Subcutaneous abdominal adipose tissue (tissue), 5 donors: Measurements from ENCODE around the gene TC2N.

Experiments
- H3K27ac ChIP-seq: one replicate; pipeline ENCODE4 v1.7.0; 2013; ENCODE audit warnings: low read depth, mild to moderate bottlenecking, inconsistent platforms, low read length, moderate library complexity
- H3K27me3 ChIP-seq, 5 donors: one replicate each; pipeline ENCODE4 v1.7.0; 2013; ENCODE audit warnings: low read length in 5 of 5, inconsistent platforms in 1 of 5; ENCODE audit not compliant: control insufficient read depth in 5 of 5, insufficient read depth in 4 of 5
- H3K36me3 ChIP-seq, 5 donors: one replicate each; pipeline ENCODE4 v1.7.0; 2013; ENCODE audit warnings: low read length in 5 of 5; ENCODE audit not compliant: control insufficient read depth in 5 of 5, insufficient read depth in 5 of 5
- H3K4me1 ChIP-seq, 5 donors: one replicate each; pipeline ENCODE4 v1.7.0; 2013; ENCODE audit warnings: low read length in 5 of 5, mild to moderate bottlenecking in 3 of 5, moderate library complexity in 1 of 5; ENCODE audit not compliant: control insufficient read depth in 5 of 5, insufficient read depth in 5 of 5
- H3K4me3 ChIP-seq, 5 donors: one replicate each; pipeline ENCODE4 v1.7.0; 2013; ENCODE audit warnings: low read length in 5 of 5, low read depth in 1 of 5
- H3K9ac ChIP-seq, 5 donors: one replicate each; pipeline ENCODE4 v1.7.0; 2013; ENCODE audit warnings: low read length in 5 of 5, mild to moderate bottlenecking in 4 of 5, moderate library complexity in 3 of 5
- H3K9me3 ChIP-seq, 5 donors: one replicate each; pipeline ENCODE4 v1.7.0; 2013; ENCODE audit warnings: low read length in 5 of 5; ENCODE audit not compliant: control insufficient read depth in 5 of 5
- donor health status: healthy.
- donor health status: healthy.
- donor health status: healthy.
- donor health status: healthy.
- donor health status: healthy.

TC2N gene

GRCh38 chr14:91786188-91786587 lies 81.1 kb downstream of the TC2N start:
- H3K9ac ChIP-seq, result no peak overlapping the region
- no peaks in the 10 kb centered on the region for H3K36me3 ChIP-seq
- no peaks in the 10 kb centered on the region for H3K9me3 ChIP-seq
- H3K4me1 ChIP-seq, result no peaks in the 10 kb centered on the region
- H3K27ac ChIP-seq, result no peak overlapping the region
- no peak overlapping the region for H3K4me3 ChIP-seq
- H3K27me3 ChIP-seq, result no peaks in the 10 kb centered on the region

GRCh38 chr14:91780452-91780851 lies 86.9 kb downstream of the TC2N start:
- Histone ChIP-seq H3K4me3 (peak overlapping the region in 1 of 5 donors; percentile 31), H3K27ac (no peak overlapping the region), H3K36me3 (no peaks in the 10 kb centered on the region), H3K9me3 (no peaks in the 10 kb centered on the region), H3K9ac (no peak overlapping the region), H3K27me3 (no peaks in the 10 kb centered on the region), H3K4me1 (peaks cover 0 to 5% (median 0%) of the 10 kb centered on the region in 5 donors)

- H3K27me3 ChIP-seq, result no peaks in the 10 kb centered on the region
- H3K4me3 ChIP-seq, result no peak overlapping the region
- no peak overlapping the region for H3K27ac ChIP-seq
- H3K4me1 ChIP-seq, result peaks cover 0 to 5% (median 0%) of the 10 kb centered on the region in 5 donors
- H3K9ac ChIP-seq, result no peak overlapping the region
- H3K36me3 ChIP-seq, result no peaks in the 10 kb centered on the region
- no peaks in the 10 kb centered on the region for H3K9me3 ChIP-seq
These were observed 89.1 kb downstream of the TC2N start for GRCh38 chr14:91778217-91778616.

- Histone ChIP-seq H3K36me3 (no peaks in the 10 kb centered on the region), H3K27ac (no peak overlapping the region), H3K4me3 (no peak overlapping the region), H3K9ac (no peak overlapping the region), H3K27me3 (no peaks in the 10 kb centered on the region), H3K4me1 (no peaks in the 10 kb centered on the region), H3K9me3 (no peaks in the 10 kb centered on the region)
These were observed 92.9 kb downstream of the TC2N start for GRCh38 chr14:91774140-91775096.

GRCh38 chr14:91770185-91770584 lies 97.2 kb downstream of the TC2N start:
- H3K9me3 ChIP-seq, result no peaks in the 10 kb centered on the region
- no peaks in the 10 kb centered on the region for H3K36me3 ChIP-seq
- no peaks in the 10 kb centered on the region for H3K27me3 ChIP-seq
- no peaks in the 10 kb centered on the region for H3K4me1 ChIP-seq
- no peak overlapping the region for H3K9ac ChIP-seq
- no peak overlapping the region for H3K4me3 ChIP-seq
- H3K27ac ChIP-seq, result no peak overlapping the region

- Histone ChIP-seq H3K4me1 (peaks cover 0 to 31% (median 4%) of the 10 kb centered on the region in 5 donors), H3K36me3 (no peaks in the 10 kb centered on the region), H3K9ac (no peak overlapping the region), H3K27ac (no peak overlapping the region), H3K9me3 (peaks cover 0 to 11% (median 5%) of the 10 kb centered on the region in 5 donors), H3K4me3 (no peak overlapping the region), H3K27me3 (peaks cover 0 to 3% (median 0%) of the 10 kb centered on the region in 5 donors)
These were observed 111.6 kb downstream of the TC2N start for GRCh38 chr14:91755570-91756295.

GRCh38 chr14:91754819-91755218 lies 112.5 kb downstream of the TC2N start:
- no peak overlapping the region for H3K9ac ChIP-seq
- peaks cover 0 to 4% (median 0%) of the 10 kb centered on the region in 5 donors for H3K27me3 ChIP-seq
- peaks cover 0 to 5% (median 0%) of the 10 kb centered on the region in 5 donors for H3K9me3 ChIP-seq
- H3K4me1 ChIP-seq, result peaks cover 0 to 31% (median 4%) of the 10 kb centered on the region in 5 donors
- no peak overlapping the region for H3K27ac ChIP-seq
- no peak overlapping the region for H3K4me3 ChIP-seq
- no peaks in the 10 kb centered on the region for H3K36me3 ChIP-seq

GRCh38 chr14:91754185-91754584 lies 113.2 kb downstream of the TC2N start:
- Histone ChIP-seq H3K36me3 (no peaks in the 10 kb centered on the region), H3K27ac (peak overlapping the region; percentile 21), H3K4me3 (no peak overlapping the region), H3K9ac (no peak overlapping the region), H3K27me3 (peaks cover 0 to 4% (median 0%) of the 10 kb centered on the region in 5 donors), H3K4me1 (peaks cover 0 to 31% (median 4%) of the 10 kb centered on the region in 5 donors), H3K9me3 (no peaks in the 10 kb centered on the region)

- peaks cover 0 to 31% (median 4%) of the 10 kb centered on the region in 5 donors for H3K4me1 ChIP-seq
- H3K9me3 ChIP-seq, result no peaks in the 10 kb centered on the region
- peaks cover 0 to 4% (median 0%) of the 10 kb centered on the region in 5 donors for H3K27me3 ChIP-seq
- H3K27ac ChIP-seq, result peak overlapping the region; percentile 21
- H3K36me3 ChIP-seq, result no peaks in the 10 kb centered on the region
- no peak overlapping the region for H3K4me3 ChIP-seq
- H3K9ac ChIP-seq, result no peak overlapping the region
These were observed 113.7 kb downstream of the TC2N start for GRCh38 chr14:91753501-91754128.
